HK-2 (cell line): ENCODE measurements around the gene STK33.

Source experiments
- DNase-seq: peaks from one replicate; pipeline ENCODE4 v3.0.0-alpha.2; 2018; ENCODE audit not compliant: unreplicated experiment

STK33 gene

DNA sequence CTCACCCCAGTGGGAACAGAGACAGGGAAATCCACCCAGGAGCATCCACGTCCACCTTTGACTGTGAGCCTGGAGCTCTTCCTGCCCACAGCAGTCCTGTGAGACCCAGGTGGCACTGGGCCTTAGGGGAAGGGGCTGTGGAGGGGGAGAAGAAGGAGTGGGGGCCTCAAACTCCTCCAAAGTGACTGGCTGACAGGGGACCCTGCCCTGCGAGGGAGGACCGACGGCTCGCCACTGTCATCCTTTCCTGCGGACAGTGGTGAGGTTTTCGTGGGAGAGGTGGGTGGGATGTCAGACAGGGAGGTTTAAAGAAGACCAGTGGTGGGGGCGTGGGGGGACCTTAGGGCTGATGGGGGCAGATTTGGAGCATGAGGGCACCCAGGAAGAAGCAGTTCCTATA, 237.8 kb downstream of the STK33 start:
- no peak for DNase-seq

DNA sequence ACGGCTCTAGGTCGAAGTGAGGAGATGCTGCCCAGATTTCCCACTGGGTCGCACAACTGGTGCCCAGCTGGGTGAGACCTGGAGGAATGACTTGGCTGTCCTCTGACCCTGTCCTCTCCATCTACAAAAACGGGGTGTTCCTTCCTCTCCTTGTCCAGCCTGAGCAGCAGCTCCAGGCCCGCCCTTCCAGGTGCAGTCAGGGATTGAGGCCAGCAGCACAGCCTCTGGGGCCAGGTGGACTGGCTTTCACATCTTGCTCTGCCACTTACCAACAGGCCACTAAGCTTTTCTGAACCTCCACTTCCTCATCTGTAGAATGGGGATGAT, 238.6 kb downstream of the STK33 start:
- DNase-seq: no peak

DNA sequence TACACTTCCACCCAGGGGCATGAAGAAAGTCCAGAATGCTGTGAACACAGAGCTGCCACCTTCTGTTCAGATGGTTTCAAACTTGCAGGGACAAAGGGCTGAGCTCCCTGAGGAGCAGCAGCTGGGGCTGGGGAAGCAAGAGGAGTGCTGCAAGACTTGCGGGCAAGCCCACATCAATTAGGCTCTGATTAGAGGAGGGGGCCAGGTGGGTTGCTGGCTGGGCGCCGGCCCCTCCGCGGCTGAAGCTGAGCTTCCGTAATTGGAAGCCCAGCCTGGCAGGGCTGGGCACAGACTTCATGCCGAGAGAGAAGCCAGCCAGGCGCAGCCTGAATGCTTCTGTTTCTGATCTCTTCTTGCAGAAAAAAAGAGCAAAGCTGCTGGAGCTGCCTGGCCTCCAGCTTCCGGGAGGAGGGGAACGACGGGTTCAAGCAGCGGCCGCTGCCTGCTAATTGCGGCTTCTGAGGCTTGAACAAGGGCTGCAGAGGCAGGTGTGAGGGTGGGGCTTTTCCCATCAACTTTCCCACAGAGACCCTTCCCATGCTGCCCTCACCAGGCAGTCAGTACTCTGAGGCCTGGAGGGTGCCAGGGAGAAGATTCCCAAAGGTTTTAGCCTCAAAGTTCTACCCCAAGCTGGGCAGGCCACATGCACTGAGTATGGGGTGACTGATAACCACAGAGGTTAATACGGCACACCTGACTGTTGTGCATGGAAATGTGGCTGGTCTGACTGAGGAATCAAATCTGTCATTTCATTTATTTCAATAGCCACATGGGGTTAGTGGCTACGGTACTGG, 239.2 kb downstream of the STK33 start:
- DNase-seq: no peak

DNA sequence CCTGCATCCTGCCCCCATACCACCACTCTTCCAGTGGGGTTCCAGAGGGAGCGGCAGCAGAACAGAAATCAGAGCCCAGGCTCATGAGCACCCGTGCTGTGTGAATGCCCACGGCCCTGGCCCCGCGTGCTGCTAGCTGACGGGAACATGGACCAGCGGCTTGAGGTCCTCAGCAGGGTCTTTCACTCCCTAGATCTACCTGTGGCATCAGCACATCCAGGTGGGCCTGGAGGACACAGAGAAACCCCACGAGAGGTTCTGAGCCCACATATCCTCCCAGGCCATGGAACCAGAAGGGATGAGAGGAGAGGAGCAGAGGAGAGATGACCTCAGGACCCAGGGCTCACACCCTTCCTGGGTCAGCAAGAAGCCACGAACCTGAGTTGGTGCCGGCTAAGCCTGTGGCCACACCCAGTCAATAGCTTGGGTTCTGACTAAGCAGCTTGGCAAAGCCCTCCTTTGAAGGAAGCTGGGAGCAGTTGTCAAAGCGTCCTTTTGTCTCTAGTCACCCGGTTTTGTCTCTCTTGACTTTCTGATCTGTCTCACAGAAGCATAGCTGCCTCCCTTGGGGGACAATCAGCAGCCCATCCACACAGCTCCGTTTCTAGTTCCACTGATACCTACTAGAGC, 241.0 kb downstream of the STK33 start:
- DNase-seq: no peak

DNA sequence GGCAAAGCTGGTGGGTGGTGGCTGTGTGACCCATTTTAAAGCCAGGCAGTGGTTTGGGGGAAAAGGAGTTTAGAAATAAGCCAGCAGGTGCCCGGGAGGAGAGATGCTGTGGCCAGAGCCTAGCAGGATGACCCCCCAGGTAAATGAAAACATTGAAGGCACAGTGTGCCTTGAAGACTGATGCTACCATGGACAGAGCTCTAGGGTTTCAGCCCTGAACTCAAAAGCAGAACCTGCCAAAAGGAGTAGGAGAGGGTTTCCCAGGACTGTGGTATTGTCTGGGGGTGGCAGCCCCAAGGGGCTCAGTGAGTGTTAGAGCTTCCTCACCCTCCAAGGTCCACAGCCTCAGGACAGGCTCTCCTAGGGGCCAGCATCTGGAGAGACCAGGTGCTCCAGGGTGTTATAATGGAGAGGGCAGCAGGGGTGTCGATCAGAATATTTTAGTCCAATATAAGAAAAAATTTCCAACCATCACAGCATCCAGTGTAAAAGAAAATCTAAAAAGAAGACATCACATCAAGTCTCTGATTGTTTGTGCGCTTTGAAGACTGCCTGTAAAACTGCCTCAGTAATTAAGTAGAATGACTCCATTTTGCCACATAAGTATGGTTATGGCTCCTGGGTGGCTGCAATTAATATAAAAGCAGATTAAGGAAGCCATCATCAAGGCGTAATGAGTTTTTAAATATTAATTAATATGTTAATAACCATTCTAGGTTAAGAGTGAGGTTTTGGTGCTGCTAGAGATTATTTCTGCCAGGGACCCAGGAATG, 241.7 kb downstream of the STK33 start:
- DNase-seq: no peak

DNA sequence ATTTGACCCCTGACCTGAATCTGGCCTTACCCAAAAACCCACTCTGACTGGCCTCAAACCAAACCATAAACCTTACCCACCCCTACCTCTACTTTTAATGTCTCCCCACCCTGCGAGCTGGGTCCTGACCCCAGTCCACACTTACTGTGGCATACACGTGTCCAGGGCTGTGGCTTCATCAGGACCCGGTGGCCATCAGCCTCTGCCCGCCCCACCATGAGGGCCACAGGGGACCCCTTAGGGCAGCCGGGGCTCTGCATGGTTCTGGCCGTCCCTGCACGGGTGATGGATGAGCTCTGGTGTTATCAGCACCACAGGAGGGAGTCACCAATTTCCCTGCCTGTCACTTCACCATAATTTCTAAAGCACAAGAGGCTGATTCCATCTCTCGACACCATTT, 242.8 kb downstream of the STK33 start:
- DNase-seq: no peak

DNA sequence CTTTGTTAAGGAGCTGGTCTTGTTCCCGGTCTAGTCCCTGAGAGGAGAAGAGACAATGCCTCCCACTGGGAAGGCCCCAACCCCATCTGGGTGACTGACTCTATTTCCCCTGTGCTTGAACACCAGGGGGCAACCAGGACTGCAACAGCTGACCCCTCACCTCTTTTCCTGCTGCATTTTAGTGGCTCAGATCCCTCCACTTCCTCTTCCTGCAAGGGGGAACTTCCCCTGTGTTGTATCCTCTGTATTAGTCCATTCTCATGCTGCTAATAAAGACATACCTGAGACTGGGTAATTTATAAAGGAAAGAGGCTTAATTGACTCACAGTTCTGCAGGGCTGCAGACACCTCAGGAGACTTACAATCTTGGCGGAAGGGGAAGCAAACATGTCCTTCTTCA, 246.1 kb downstream of the STK33 start:
- DNase-seq: no peak

DNA sequence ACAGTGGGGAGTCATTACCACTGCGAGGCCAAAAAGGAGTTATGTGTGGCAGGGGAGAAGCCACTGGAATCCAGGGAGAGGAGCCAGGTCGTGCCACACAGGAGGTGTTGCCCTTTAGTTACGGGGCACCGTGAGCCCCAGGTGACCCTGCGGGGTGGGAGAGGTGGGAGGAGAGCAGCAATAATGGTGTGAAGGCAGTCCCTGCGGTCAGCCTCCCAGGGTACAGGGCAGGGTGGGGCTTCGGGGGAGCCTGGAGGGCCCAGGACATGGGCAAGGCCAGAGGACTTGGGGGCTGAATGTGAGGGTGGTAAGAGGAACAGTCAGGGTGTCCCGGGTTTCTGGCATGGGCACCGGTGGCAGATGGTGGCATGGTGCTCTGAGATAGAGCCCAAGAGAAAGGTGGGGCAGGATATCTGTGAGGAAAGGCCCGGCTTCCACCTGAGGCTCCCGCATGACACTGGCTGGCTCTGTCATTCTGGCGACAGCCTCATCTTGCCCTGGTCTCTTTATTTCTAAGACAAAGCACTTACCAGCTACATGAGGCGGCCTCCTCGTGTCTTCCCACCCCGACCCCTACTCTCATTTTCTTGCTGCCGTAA, 247.8 kb downstream of the STK33 start:
- no peak for DNase-seq

DNA sequence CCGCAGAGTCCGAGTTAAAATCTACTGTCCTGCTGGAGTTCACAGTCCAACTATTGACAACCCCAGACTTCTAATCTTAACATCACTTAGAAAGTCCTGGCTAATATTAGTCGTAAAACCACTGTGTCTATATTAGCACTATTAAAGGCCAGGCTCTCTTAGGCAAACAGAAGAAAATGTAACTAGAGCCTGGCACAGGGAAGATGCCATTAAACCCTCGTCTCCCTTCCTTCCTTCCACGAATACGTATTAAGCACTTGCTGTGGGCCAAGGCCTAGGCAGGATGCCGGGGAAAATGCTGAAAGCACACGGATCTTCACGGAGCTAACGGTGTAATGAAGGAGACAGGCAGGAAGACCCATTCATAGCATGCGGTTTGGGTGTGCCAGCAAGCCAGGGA, 248.8 kb downstream of the STK33 start:
- DNase-seq: no peak

DNA sequence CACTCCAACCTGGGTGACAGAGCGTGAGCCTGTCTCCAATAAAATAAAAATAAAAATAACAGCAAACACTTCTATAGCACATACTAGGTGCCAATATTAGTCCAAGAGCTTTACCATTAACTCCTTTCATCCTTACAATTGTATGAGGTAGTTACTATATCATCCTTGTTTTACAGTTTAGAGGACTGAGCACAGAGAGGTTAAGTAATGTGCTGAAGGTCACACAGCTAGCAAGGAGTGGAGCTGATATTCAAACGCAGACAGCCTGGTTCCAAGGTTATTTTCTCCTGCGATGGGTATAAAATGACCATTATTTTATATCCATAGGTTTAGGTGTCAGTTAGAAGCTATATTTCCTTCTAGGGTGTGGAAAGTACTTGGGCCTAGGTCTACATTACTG, 249.7 kb downstream of the STK33 start:
- no peak for DNase-seq

DNA sequence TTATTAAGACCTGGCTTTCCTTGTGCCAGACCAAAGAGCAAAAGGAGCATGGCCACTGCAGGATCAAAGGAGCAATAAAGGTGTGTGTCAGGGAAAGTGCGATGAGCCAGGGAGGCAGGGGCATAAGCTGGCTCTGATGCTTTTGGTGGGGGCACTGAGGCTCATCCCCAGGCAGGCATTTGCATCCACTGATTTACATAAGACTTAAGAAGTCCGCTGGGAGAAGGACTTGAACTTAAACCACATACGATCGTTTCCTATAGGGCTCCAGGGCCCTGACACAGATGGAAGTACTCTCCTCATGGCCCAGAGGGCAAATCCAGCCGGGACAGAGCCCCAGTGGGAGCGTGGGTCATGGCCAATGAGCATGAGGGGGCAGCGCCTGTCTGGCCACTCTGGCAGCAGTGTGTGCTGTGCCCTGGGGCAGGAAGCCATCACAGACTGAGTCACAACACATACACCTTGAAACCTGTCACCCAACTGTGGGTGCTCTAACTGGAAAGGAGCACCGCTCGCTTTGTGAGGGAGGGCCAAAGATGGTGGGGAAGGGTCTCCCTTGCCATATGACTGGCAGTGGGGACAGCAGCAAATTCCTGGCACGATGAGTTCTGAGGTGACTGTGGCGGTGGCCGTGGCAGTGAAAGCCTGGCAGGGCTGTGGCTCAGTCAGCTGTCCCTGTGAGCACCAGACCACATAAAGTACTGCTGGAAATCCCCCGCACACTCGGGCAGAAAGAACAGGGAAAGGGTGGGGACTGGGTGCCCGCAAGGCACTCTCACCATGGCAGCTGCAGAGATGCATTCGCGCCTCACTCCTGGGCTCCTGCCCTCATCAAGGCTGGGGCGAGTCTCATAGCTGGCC, 251.0 kb downstream of the STK33 start:
- DNase-seq: peak; percentile 17

DNA sequence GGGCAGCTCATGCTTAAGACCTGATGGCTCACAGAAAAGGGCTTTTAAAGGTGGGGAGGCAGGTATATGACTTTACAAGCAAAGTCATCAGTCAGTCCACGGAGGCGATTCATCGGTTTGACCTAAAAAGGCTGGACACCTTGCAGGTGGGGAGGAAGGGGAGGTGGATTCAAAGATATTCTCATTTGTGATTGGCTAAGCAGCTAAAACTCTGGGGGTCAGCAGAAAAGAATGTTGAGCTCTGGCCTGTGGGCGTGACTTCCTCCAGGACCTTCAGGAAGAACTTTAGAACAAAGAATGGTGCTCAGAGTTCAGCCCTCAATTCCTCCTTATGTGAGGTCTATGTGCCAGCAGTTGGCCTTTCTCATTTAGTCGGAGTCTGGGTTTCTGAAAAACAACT, 252.0 kb downstream of the STK33 start:
- DNase-seq: no peak
